ENCODE measurements around the gene DNAL4.

Gene DNAL4

DNA sequence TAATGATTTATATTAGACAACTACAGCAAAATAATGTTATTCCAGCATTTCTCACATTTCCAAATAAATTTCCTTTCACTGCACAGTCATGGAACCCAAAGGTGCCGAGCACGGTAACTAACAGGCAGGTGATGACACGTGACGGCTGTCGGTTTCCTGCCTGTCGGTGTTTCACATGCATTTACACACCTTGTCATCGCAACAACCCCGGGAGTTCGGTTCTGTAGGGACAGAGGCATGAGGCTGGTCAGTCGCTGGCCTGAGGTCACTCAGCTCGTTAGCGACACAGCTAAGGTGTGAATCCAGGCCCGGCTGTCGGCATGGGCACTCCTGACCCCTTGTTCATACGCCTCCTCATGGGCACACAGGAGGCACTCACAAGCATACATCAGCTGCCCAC is 9.9 kb downstream of the DNAL4 start:
- DNase-seq = no peak

DNA sequence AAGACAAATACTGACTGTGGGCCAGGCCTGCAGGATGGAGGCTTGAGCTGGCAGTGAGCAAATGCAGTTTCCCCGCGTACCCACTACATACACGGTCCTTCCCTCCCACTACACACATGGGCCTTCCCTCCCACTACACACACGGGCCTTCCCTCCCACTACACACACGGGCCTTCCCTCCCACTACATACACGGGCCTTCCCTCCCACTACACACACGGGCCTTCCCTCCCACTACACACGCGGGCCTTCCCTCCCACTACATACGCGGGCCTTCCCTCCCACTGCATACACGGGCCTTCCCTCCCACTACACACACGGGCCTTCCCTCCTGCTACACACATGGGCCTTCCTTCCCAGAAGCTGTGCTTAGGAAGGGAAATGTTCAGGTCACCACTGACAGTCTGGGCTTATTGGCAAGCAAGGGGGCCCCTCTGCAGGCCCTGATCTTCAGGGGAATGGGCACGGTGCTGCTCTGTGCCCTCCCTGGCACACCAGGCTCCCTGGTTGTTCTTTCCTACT is 10.8 kb downstream of the DNAL4 start:
- DNase-seq = no peak

DNA sequence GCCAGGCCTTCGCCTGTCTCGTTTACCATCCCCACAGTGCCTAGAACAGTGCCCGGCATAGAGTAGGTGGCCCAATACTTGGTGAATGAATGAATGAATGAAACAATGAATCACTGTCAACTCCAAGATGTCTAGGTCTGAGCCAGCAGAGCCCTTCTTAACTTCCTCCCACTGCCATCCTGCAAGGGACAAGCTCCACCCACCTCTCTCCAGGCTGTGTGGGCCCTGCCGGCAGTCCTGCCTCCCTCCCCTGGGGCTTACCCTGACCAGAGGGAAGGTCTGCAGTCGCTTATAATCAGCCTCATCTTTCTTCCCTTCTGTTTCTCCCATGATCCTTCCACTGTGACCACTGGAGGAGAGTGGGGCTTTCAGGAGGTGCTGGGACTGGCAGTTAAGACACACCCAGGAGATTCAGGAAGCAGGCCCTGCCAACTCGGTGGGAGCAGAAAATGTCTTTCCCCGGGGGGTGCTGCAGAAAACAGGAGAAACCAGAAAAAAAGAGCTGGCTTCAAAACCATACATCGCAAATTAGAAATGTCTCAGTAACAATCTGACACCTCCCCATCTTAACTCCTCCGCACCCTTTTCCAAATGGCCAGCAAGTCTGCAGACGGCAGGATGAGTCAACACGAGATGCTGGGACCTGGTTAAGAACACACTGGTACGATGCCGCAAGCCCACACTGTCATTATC is 11.4 kb downstream of the DNAL4 start:
- DNase-seq = no peak

DNA sequence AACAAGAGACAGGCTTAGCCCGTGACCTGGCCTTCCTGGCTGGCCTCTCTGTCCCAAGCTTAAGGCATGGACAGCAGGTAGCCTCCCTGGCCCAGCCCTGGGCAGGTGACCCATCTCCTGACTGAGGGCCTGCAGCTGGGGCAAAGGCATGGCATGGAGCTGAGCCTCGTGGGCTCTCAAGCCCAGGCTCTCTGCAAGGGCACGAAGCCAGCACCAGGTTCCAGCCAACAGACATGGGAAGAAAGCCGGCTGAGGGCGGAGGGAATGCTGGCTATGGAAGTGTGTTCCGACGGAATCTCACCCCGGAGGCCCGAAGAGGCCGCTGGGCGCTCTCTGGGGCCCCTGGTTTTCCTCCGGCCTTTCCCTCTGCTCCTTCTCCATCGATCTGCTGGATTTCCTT is 12.9 kb downstream of the DNAL4 start:
- no peak for DNase-seq

DNA sequence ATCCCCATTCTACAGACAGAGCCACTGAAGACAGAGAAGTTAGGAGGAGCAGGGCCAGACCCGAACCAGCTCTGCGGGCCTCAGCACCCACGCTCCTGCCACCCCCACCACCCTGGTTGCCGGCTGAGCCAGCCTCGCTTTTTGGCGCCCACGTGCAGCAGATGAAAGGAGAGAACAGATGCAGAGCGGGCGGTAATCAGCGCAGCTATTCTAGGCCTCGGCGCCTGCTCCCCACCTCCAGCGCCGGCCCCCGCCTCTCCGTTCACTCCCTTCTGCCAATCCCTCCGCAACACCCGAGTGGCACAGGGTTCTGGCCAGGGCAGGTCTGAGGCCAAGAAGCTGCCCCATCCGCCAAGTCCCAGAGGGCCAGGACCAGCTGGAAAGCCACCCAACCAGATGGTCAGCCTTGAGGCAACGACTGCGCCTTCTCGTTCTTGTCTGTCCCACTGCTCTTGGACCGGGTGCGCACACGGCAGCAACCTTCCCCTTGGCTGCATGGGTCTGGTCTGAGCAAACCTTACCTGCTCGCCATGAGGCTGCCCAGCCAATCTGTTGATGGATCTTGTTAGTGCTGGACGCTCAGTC is 16.8 kb downstream of the DNAL4 start:
- no peak for DNase-seq

DNA sequence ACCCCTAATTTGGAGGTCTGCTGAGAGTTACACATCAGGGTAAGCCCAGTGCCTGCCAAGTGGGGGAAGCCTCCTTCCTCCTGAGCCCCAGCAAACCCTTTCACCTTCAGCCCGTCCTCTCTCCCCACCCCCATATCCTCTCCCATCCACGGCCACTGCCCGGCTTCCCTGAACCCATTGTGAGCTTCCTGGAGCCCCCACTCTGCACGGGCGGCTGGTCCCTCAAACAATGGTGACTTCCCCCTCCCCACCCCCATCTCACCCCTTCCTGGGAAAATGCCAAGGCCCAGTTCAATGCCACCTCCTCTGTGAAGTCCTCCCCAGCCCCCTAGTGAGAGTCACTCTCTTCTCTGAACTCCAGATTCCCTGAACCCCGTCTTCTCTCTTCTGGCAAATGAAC is 17.9 kb downstream of the DNAL4 start:
- DNase-seq = no peak

DNA sequence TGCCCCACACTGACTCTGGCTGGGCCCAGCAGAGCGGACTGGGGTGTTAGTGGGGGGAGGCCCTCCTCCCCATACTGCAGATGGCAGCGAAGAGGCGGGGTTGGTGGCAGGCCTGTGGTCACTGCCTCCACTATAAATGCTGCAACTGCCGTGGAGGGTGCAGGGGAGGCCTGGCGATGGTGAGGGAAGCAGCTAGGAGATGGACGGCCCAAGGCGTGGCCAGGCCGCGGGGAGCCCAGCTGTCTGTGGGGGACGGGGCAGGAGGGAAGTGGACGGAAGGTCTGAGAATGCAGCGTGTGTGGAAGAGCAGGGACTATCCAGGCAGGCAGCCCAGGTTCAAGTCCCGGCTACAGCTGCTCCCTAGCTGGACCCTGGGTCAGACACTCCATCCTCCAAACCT is 18.3 kb downstream of the DNAL4 start:
- DNase-seq = no peak

DNA sequence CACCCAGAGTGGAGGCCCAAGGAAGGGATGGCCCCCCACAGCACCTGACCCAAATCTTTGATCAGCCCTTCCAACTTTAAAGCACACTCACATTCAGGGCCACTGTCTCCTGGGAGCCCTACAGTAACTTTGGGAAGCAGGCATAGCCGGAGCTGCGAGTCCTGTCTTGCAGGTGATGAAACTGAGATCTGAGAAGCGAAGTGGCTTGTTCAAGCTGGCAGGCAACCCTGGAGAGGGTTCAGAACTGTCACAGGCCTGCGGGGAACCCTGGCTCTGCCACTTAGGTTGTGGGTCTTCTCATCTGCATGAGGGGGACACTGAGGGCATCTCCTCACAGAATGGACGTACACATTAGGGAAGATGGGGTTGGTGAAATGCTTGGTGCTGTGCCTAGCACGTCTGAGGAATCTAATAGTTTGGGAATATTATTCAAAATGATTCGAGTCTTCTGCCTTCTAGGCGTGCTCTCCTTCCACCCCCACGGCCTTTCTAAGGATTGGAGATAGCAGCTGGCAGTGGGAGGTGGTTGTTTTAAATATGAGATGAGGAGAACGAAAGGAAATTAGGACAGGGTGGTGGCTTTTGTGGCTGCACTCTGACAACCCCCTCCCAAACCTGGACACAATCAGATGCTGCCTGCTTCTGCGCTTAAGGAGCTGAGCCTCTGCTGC is 19.3 kb downstream of the DNAL4 start:
- no peak for DNase-seq

DNA sequence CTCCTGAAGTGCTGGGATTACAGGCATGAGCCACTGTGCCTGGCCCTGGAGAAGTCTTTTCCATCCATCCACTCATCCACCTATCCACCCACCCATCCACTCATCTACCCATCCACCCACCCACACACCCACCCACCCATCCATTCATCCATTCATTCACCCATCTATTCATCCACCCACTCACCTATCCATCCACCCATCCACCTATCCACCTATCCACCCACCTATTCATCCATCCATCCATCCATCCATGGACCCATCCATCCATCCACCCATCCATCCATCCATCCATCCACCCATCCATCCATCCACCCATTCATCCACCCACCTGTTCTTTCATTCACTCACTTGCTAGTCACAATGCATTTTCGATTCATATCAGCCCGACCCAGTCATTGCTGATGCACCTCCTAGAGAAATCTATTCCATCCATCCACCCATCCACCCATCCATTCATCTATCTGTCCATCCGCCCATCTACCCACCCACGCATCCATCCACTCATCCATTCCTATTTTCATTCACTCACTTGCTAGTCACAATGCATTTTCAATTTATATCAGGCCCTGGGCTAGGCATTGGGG is 20.5 kb downstream of the DNAL4 start:
- no peak for DNase-seq

DNA sequence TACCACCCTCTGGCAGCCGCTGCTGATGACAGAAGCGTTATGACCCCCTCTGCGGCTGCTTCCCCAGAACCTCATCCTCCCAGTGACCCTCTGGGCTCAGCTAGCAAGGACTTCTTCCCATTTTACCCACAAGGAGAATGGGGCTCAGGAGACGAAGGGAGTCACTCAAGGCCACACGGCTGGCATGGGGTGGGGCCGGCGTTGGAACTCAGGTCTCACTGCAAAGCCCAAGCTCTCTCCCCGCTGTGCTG is 21.4 kb downstream of the DNAL4 start:
- no peak for DNase-seq

DNA sequence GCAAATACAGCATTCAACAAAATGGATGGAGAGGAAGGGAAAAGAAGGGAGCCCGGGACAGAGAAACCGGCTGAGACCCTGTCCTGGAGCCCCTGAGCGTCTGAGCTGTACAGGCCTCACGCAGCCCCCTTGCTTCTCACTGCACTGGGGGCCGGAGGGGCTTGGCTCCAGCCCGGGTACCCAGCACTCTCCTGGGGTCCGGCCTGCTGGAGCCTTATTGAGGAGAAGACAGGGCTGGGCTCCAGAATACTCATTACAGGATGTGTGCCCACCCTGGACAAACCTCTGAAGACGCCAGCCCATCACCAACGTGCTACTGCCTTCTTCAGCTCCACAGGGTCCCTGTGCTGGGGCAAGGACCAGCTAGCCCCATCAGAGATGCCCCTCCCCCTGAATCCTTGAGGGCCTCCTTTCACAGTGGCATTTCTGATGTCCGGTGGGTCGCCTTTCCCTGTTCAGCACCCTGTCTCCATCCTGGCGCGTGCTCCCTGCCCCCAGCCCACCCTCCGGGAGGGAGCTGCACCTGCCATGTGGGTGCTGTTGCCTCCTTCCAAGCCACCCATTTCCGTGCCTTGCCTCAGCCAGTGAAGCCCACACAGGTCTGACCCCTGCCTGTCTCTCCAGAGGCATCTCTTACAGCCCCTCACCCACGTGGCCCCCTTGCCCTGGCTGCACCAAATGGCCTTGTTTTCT is 23.5 kb downstream of the DNAL4 start:
- DNase-seq = no peak

DNA sequence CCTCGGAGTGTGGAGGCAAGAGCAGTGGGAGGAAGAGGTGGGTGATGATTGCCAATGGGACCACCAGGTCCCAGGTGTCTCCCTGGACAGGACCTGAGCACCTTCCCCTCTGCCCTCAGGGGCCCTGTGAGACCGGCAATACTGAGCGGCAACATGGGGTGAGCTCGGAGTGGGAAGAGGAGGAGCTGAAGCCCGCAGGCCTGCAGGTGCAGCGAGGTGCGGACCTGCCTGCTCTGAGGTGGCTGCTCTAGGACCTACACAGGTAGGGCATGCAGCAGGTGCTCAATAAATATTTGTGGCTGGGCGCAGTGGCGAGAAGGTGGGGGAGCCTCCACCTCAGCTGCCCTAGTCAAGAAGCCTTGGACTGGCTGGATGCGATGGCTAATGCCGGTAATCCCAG is 25.9 kb downstream of the DNAL4 start:
- DNase-seq = no peak

DNA sequence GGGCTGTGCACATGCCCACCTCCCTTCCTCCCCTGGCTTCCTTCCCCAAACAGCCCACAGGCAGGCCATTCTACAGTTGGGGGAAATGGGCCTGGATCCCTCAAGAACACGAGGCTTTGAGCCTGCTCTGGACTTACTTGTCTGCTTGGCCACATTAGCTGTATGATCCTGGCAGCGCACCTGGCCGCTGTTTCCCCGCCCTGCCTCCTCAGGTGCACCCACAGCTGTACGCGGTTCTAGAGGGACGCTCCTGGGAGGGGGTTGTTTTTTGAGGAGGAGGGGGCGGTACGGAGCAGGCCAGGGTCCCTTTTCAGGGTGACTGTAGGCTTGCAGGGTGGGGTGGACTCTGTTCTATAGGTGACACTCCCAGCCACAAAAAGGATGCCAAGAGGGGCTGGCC is 26.6 kb downstream of the DNAL4 start:
- DNase-seq = no peak

DNA sequence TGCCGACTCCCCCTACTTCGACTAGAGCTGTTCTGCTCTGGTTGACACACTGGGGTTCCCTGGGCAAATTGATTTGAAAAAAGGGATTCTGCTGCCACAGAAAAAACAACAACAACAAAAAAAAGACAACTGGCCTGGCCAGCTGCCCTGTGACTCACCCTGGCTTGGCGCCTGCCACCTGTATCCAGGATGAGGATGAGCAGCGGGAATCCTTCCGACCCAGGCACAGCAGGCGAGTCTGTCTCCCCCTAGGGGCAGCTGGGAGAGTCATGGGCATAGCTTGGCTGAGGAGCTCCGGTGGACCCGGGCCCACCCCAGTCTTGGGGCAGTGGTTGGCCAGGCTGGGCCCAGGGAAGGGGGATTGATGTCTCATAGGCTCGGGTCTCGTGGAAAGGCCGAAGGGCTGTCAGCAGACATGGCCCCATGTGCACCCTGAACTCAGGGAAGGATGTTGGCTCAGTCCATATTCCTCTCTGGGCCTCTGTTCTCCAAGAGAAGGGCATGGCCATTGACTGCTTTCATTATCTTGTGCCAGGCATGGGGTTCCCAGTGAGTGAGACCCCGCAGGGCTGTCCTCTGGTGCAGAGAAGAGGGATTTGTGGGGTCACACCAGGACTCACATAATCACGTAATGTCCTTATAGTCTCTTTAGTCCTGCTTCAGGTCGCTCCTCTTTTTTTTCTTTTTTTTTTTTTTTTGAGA is 27.7 kb downstream of the DNAL4 start:
- DNase-seq = peak; percentile 94

DNA sequence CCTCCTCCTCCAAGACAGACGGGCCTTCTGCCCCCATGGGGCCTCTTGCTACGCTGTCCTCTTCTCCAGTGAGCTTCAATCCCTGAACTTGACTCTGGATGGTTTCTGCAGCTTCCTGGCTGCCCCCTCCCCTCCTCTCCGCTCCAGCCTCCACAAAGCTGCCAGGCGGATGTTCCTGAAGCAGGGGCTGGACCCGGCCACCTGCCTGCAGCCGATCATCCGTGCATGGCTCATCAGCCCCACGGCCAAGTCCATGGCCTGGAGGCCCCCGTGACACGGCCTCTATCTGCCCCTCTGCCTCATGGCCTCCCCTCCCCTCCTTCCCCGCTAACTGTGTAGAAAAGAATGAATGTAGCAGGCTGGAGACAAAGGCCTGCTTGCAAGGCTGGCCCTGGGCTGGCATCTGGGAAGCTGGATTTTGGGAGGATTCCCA is 31.4 kb downstream of the DNAL4 start:
- no peak for DNase-seq

DNA sequence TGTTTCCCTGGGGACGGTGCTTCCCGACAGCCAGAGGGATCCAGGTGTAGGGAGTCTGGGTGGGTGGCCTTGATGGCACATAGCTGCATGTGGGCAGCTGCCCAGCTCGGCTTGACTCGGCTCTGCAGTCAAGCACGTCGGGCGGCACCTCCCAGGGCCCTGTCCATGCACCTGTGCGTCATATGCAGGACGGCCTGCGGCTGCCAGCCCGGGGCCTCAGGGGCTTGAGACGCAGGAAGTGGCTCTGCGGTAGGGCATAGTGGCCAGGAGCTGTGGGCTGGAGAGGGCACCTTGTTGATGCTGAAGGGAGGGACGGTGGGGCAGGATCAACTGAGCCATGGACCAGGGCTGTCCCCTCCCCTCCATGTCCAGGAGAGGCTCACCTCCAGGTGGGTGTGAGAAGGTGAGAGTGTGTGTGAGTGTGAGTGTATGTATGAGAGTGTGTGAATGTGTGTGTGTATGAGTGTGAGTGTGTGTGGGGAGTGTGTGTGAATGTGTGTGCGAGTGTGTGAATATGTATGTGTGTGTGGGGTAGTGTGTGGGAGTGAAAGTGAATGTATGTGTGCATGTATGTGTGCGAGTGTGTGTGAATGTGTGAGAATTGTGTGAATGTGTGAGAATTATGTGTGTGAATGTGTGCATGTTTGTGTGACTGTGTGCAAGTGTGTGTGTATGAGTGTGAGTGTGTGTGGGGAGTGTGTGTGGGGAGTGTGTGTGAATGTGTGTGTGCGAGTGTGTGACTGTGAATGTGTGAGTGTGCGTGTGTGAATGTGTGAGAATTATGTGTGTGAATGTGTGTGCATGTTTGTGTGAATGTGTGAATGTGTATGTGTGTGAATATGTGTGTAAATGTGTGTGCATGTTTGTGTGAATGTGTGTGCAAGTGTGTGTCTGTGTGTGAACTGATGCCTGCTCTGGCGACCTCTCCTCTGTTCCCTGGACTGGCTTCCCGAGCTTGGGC is 32.5 kb downstream of the DNAL4 start:
- DNase-seq = peak; percentile 78

DNA sequence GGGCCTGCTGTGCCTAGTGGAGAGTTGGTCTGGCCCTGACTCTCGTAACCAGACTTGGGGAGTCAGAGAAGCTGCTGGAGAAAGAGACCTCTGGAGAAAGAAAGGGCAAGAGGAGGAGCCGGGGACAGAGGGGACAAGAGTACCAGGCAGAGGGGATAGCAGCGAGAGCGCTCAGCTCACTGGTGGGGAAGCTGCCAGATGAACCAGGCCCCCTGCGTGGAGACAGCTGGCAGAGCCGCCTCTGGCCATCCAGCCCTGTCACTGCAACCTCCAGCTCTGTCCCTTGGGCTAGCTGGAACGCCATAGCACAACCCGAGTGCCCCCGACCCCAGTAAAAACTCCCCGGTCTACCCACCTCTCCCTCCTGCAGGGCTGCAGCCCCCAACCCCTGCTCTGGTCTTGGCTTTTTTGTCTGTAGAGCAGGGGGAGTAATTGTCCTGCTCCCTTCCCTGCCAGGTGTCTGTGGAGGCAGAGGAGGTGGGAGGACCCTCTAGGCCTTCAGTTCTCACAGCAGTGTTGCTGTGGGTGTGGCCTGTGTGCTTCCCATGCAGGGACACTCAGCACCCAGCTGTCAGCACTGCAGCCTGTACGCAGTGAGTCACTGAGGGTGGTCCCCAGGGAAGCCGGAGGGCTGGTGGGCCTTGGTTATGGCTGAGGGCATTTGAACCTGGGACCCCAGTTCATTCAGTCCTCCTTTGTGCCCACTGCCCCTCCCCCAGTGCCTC is 33.3 kb downstream of the DNAL4 start:
- peak; percentile 62 for DNase-seq

DNA sequence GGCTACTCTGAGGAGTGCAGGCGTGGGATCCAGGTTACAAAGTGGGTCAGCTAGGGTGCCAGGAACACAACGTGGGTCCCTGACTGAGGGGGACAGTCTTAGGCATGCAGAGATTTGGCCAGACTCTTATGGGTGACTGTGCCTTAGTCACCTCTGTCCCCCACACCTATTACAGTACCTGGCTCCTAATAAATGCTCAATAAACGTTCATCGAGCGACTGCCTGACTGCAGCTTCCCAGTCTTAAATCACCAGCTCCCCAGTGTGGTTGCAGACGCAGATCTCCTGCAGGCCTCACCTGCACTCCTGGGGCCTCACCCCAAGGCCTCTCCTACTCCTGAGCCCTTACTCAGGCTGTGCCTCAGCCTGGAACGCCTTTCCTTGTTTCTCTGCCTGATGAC is 34.9 kb downstream of the DNAL4 start:
- no peak for DNase-seq

DNA sequence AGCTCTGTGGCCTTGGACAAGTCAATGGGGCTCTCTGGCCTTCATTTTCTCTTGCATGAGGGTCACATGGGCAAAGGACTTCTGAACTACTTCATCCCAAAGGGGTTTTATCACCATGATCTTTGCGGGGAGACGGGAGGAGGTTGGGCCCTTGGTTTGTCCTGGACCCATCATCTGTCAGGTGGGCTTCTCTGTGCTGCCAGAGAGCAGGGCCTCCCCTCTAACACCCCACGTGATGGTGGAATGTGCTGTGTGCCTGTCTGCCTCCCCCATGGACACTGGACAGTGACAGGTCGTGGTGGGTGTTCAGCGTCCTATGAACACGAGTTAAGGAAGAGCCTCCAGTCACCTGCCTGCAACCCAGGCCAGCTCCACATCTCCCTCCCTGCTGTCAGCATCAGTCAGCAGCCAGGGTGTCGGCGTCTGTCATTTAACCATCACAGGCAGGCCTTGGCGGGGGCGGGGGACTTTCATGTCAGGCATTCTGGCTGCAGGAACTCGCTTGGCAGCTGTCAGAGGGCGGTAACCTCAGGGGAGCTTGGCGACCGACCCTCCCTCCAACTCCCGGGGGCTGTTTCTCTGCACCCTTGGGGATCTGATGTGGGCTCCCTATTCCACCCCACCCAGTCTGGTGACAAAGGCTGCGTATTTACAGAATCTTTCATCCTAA is 35.5 kb downstream of the DNAL4 start:
- peak; percentile 19 for DNase-seq

DNA sequence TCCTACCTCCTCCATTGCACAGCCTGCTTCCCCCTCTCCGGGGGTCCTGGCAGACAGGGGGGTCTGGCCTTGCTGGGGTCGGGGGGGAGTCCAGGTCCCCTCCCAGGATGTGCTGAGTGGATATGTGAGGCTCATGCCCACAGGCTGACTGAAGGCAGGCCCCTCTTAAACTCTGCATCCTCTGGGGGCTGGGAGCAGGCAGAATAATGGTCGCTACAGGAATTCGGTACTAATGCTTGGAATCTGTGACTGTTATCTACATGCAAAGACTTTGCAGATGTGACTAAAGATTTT is 36.5 kb downstream of the DNAL4 start:
- no peak for DNase-seq

Measured in DMS53 (cell line).